PC-3 (cell line): Measurements from ENCODE around the gene CELF2.

Source experiments
- EZH2 ChIP-seq: fragments of 300-600 bp; sonication (generic); IDR thresholded peaks from one replicate; pipeline ENCODE4 v1.6.1; 2017; ENCODE audit warnings: antibody characterized with exemption, mild to moderate bottlenecking, low read length; ENCODE audit not compliant: unreplicated experiment
- EZH2phosphoT487 ChIP-seq: fragments of 300-600 bp; sonication (generic); IDR thresholded peaks from 2 replicates; pipeline ENCODE4 v1.6.1; 2018; ENCODE audit warnings: mild to moderate bottlenecking, antibody characterized with exemption, low read length, borderline replicate concordance
- TF ChIP-seq, protein P1 (sequence below): fragments of 300-600 bp; sonication (generic); conservative IDR thresholded peaks from 2 replicates; pipeline ENCODE4 v1.5.1; 2017; ENCODE audit warnings: antibody characterized with exemption, low read depth, mild to moderate bottlenecking, low read length

DNA sequence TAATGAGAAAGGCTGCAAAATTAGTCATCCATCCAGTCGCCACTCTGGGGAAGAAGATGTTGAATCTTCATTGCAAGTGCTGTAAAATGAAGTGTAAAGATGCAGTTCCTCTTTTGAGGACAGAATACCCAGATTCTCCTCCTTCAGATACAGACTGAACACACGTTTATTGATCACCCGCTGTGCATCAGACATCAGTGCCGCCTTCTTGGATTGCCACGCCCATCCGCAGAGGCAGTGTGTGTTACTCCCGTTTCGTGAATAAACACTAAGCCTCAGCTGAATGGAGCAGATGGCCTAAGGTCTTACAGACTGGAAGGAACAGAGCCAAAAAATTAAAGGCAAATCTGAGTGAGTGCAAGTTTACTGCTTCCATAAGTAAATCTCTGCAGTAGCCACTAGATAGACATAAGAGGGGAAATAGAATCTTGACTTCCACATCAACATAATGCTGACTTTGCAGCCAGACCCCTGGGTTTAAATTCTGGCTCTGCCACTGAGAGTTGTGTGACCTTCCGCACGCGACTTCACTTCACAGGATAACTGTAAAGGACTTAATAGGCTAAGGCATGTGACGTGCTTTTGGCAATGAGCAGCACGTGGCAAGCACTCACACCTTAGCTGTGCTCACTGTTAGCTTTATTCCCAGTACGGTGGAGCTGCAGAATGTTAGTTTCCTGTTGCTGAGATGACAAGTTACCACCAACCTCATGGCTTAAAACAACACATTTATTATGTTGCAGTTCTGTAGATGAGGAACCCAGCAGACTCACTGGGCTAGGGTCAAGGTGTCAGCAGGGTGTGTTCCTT, 285.9 kb downstream of the CELF2 start:
- TF ChIP-seq EZH2, result no peak
- TF ChIP-seq, protein P1, sequence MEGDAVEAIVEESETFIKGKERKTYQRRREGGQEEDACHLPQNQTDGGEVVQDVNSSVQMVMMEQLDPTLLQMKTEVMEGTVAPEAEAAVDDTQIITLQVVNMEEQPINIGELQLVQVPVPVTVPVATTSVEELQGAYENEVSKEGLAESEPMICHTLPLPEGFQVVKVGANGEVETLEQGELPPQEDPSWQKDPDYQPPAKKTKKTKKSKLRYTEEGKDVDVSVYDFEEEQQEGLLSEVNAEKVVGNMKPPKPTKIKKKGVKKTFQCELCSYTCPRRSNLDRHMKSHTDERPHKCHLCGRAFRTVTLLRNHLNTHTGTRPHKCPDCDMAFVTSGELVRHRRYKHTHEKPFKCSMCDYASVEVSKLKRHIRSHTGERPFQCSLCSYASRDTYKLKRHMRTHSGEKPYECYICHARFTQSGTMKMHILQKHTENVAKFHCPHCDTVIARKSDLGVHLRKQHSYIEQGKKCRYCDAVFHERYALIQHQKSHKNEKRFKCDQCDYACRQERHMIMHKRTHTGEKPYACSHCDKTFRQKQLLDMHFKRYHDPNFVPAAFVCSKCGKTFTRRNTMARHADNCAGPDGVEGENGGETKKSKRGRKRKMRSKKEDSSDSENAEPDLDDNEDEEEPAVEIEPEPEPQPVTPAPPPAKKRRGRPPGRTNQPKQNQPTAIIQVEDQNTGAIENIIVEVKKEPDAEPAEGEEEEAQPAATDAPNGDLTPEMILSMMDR, result no peak
- TF ChIP-seq EZH2phosphoT487, result no peak
